Mucosa of descending colon (tissue), 3 donors: ENCODE data around the gene HOXA6. TPM values are rescaled to one million over a fixed set of nuclear protein-coding genes. Genes with fewer than 3 reads are reported as not detected.

ENCODE experiments used
- ATAC-seq: fragments of 200-7000 bp; cut with Tn5 transposase; one replicate; pipeline ENCODE4 v1.9.1; 2020; ENCODE audit warnings: mild to moderate bottlenecking, moderate library complexity
- DNase-seq, 3 donors: peaks; one replicate each; pipeline ENCODE4 v3.0.0-alpha.2; 2020
- H3K36me3 ChIP-seq: fragments of 200-600 bp; one replicate; pipeline ENCODE4 v1.8.0; 2021; ENCODE audit warnings: low read depth, mild to moderate bottlenecking
- H3K4me1 ChIP-seq: fragments of 200-600 bp; one replicate; pipeline ENCODE4 v1.8.0; 2021; ENCODE audit warnings: low read depth, mild to moderate bottlenecking
- H3K4me3 ChIP-seq: fragments of 200-600 bp; one replicate; pipeline ENCODE4 v1.8.0; 2021; ENCODE audit warnings: mild to moderate bottlenecking
- H3K9me3 ChIP-seq: fragments of 200-600 bp; one replicate; pipeline ENCODE4 v1.8.0; 2021; ENCODE audit warnings: mild to moderate bottlenecking
- CTCF ChIP-seq: fragments of 200-600 bp; IDR thresholded peaks from one replicate; pipeline ENCODE4 v1.8.0; 2022; ENCODE audit warnings: antibody characterized with exemption, mild to moderate bottlenecking
- intact Hi-C, 2 donors: fragments of 100-400 bp; cut with DNase I in 1 of 2; cut with micrococcal nuclease in 1 of 2; formaldehyde crosslinking; loops; one replicate each; pipeline versions ENCODE4 v1.11.0 to v1.11.1; 2022; cut with DNase I, micrococcal nuclease
- total RNA-seq, 3 donors: library from RNA; stranded (reverse); fragmentation: NEBNext Ultra II Directional in 2 of 3; extraction: Animal tissue kit (Norgen Biotek cat#: 25700) in 2 of 3; gene quantifications; one replicate each; pipeline versions ENCODE4 v1.2.1 to v1.2.4, GENCODE V29; 2021 to 2023
- donor health status: DM: no; HTN: no; CAD: no; lungs with moderate emphysema.
- donor health status: DM: no; HTN: no; CAD: no.
- donor health status: DM: no; HTN: yes; CAD: no.

The HOXA6 gene
- total RNA-seq, 3 donors from 2014 or later, result 20.2 to 39.5 (median 20.5) TPM

GRCh38 chr7:27145914-27146412 lies 1.6 kb downstream of the HOXA6 start:
- Histone ChIP-seq H3K4me1 (peaks cover 31% of the 10 kb centered on the region), H3K4me3 (no peak overlapping the region), H3K9me3 (no peaks in the 10 kb centered on the region), H3K36me3 (no peaks in the 10 kb centered on the region)
- ATAC-seq (no peak), DNase-seq (peak in 2 of 3 donors; percentile 7 to 16)
- intact Hi-C loops, result loop anchor here in 1 of 2 donors (5.0 kb wide), 1 partner anchor 464 kb away; no protein-coding TSS in a partner anchor
- no peak for TF ChIP-seq CTCF

- peak in 2 of 3 donors; percentile 42 to 61 for DNase-seq
- intact Hi-C loops, result loop anchor here in 1 of 2 donors (5.0 kb wide), 1 partner anchor 463 kb away; no protein-coding TSS in a partner anchor
- no peak for TF ChIP-seq CTCF
- Histone ChIP-seq H3K4me1 (peaks cover 32% of the 10 kb centered on the region), H3K9me3 (no peaks in the 10 kb centered on the region), H3K4me3 (no peak overlapping the region), H3K36me3 (no peaks in the 10 kb centered on the region)
- no peak for ATAC-seq
These were observed 2.2 kb downstream of the HOXA6 start for GRCh38 chr7:27145165-27145913.

- DNase-seq, result peak in 1 of 3 donors; percentile 59
- no peak for TF ChIP-seq CTCF
- no peak for ATAC-seq
- Histone ChIP-seq H3K4me1 (peaks cover 32% of the 10 kb centered on the region), H3K9me3 (no peaks in the 10 kb centered on the region), H3K36me3 (no peaks in the 10 kb centered on the region), H3K4me3 (no peak overlapping the region)
- intact Hi-C loops, result loop anchor here in 1 of 2 donors (5.0 kb wide), 2 partner anchors 287 to 462 kb away; no protein-coding TSS in a partner anchor
These were observed 2.8 kb downstream of the HOXA6 start for GRCh38 chr7:27144781-27145164.

GRCh38 chr7:27143950-27144780 lies 3.4 kb downstream of the HOXA6 start:
- TF ChIP-seq CTCF, result no peak
- Histone ChIP-seq H3K4me3 (no peak overlapping the region), H3K9me3 (no peaks in the 10 kb centered on the region), H3K4me1 (peaks cover 28% of the 10 kb centered on the region), H3K36me3 (no peaks in the 10 kb centered on the region)
- peak in 2 of 3 donors; percentile 47 to 55 for DNase-seq
- no peak for ATAC-seq
- intact Hi-C loops, result loop anchor here in 1 of 2 donors (5.0 kb wide), 1 partner anchor 287 kb away; no protein-coding TSS in a partner anchor
